Measurements from ENCODE around the gene DNAJC30. TPM values are rescaled to one million over a fixed set of nuclear protein-coding genes. Genes with fewer than 3 reads are reported as not detected.

DNAJC30 gene
- total and polyA plus RNA-seq, 4 donors: 2.1 to 8.7 (median 4.8) TPM

DNA sequence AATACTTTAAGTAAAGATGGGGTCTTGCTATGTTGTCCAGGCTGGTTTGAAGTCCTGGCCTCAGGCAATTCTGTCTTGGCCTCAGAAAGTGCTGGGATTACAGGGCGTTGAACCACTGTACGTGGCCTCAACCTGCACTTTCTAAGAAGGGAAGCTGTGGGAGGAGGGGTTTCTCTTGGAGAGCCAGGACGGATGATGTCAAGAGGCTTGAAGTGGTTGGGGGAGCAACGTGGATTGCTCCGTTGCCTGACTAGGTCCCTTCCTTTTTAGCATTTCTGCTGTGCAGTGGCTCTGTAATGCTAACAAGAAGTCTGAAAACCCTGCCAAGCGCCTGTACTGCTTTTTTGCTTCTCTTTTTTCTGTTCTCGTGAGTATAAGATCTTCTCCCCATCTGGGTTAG, 7.4 kb upstream of the DNAJC30 start:
- Histone ChIP-seq H3K27ac (ENCODE audit: low read depth in 1 of 2, low read length in 2 of 2) (no peak overlapping the region), H3K9me3 (ENCODE audit: control insufficient read depth in 4 of 4, low read length in 3 of 4) (no peaks in the 10 kb centered on the region), H3K4me1 (ENCODE audit: control insufficient read depth in 4 of 4, insufficient read depth in 4 of 4, low read length in 3 of 4) (no peaks in the 10 kb centered on the region), H3K4me3 (ENCODE audit: low read depth in 1 of 3, low read length in 3 of 3) (no peak overlapping the region), H3K9ac (ENCODE audit: low read depth in 1 of 2, low read length in 2 of 2) (no peak overlapping the region), H3K36me3 (ENCODE audit: control insufficient read depth in 4 of 4, insufficient read depth in 3 of 4, low read depth in 1 of 4, low read length in 3 of 4) (peaks cover 12 to 60% (median 27%) of the 10 kb centered on the region in 4 donors), H3K27me3 (ENCODE audit: control insufficient read depth in 4 of 4, insufficient read depth in 4 of 4, low read length in 3 of 4) (no peaks in the 10 kb centered on the region)
- 86% methylated on average over 7 of the region's 7 CpGs for WGBS
- no peak for TF ChIP-seq RXRA (IDR thresholded peaks at IDR 0.05)
- no peak for TF ChIP-seq ATF3 (IDR thresholded peaks at IDR 0.05)
- TF ChIP-seq JUND (IDR thresholded peaks at IDR 0.05): no peak
- TF ChIP-seq, protein P1, sequence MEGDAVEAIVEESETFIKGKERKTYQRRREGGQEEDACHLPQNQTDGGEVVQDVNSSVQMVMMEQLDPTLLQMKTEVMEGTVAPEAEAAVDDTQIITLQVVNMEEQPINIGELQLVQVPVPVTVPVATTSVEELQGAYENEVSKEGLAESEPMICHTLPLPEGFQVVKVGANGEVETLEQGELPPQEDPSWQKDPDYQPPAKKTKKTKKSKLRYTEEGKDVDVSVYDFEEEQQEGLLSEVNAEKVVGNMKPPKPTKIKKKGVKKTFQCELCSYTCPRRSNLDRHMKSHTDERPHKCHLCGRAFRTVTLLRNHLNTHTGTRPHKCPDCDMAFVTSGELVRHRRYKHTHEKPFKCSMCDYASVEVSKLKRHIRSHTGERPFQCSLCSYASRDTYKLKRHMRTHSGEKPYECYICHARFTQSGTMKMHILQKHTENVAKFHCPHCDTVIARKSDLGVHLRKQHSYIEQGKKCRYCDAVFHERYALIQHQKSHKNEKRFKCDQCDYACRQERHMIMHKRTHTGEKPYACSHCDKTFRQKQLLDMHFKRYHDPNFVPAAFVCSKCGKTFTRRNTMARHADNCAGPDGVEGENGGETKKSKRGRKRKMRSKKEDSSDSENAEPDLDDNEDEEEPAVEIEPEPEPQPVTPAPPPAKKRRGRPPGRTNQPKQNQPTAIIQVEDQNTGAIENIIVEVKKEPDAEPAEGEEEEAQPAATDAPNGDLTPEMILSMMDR (IDR thresholded peaks at IDR 0.05; ENCODE audit: low read depth, low read length, missing input control): no peak
- TF ChIP-seq FOXA2 (IDR thresholded peaks at IDR 0.05): no peak
- TF ChIP-seq NR2F2 (IDR thresholded peaks at IDR 0.05): no peak
- TF ChIP-seq, protein P2, sequence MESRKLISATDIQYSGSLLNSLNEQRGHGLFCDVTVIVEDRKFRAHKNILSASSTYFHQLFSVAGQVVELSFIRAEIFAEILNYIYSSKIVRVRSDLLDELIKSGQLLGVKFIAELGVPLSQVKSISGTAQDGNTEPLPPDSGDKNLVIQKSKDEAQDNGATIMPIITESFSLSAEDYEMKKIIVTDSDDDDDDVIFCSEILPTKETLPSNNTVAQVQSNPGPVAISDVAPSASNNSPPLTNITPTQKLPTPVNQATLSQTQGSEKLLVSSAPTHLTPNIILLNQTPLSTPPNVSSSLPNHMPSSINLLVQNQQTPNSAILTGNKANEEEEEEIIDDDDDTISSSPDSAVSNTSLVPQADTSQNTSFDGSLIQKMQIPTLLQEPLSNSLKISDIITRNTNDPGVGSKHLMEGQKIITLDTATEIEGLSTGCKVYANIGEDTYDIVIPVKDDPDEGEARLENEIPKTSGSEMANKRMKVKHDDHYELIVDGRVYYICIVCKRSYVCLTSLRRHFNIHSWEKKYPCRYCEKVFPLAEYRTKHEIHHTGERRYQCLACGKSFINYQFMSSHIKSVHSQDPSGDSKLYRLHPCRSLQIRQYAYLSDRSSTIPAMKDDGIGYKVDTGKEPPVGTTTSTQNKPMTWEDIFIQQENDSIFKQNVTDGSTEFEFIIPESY (IDR thresholded peaks at IDR 0.05): no peak
- TF ChIP-seq, protein P3, sequence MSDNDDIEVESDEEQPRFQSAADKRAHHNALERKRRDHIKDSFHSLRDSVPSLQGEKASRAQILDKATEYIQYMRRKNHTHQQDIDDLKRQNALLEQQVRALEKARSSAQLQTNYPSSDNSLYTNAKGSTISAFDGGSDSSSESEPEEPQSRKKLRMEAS (IDR thresholded peaks at IDR 0.05): no peak
- TF ChIP-seq HNF4G (IDR thresholded peaks at IDR 0.05): no peak
- TF ChIP-seq TAF1 (conservative IDR thresholded peaks at IDR 0.05): no peak
- TF ChIP-seq, protein P4, sequence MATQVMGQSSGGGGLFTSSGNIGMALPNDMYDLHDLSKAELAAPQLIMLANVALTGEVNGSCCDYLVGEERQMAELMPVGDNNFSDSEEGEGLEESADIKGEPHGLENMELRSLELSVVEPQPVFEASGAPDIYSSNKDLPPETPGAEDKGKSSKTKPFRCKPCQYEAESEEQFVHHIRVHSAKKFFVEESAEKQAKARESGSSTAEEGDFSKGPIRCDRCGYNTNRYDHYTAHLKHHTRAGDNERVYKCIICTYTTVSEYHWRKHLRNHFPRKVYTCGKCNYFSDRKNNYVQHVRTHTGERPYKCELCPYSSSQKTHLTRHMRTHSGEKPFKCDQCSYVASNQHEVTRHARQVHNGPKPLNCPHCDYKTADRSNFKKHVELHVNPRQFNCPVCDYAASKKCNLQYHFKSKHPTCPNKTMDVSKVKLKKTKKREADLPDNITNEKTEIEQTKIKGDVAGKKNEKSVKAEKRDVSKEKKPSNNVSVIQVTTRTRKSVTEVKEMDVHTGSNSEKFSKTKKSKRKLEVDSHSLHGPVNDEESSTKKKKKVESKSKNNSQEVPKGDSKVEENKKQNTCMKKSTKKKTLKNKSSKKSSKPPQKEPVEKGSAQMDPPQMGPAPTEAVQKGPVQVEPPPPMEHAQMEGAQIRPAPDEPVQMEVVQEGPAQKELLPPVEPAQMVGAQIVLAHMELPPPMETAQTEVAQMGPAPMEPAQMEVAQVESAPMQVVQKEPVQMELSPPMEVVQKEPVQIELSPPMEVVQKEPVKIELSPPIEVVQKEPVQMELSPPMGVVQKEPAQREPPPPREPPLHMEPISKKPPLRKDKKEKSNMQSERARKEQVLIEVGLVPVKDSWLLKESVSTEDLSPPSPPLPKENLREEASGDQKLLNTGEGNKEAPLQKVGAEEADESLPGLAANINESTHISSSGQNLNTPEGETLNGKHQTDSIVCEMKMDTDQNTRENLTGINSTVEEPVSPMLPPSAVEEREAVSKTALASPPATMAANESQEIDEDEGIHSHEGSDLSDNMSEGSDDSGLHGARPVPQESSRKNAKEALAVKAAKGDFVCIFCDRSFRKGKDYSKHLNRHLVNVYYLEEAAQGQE (IDR thresholded peaks at IDR 0.05): no peak
- no peak for TF ChIP-seq SP1 (IDR thresholded peaks at IDR 0.05)
- TF ChIP-seq FOXA1 (IDR thresholded peaks at IDR 0.05): no peak
- TF ChIP-seq EGR1 (IDR thresholded peaks at IDR 0.05; ENCODE audit: low read depth in 2 of 2): no peak
- TF ChIP-seq GABPA (IDR thresholded peaks at IDR 0.05 in 1 of 2, conservative IDR thresholded peaks at IDR 0.05 in 1 of 2): no peak
- no peak for TF ChIP-seq YY1 (IDR thresholded peaks at IDR 0.05)
- TF ChIP-seq RAD21 (IDR thresholded peaks at IDR 0.05): no peak
- TF ChIP-seq HNF4A (conservative IDR thresholded peaks at IDR 0.05): no peak
- DNase-seq (ENCODE audit: low spot score): no peak

Data from liver (tissue), 9 donors.